Body of pancreas (tissue), 4 donors: ENCODE measurements around the gene PLPP3. TPM values are rescaled to one million over a fixed set of nuclear protein-coding genes. Genes with fewer than 3 reads are reported as not detected.
A peak's percentile ranks its signal among the peaks of the same experiment; 100 is the strongest.

ENCODE experiments used
- ATAC-seq: fragments of 150-250 bp; one replicate; pipeline ENCODE4 v1.9.1; 2016
- DNase-seq, 4 donors: peaks; one replicate each; pipeline ENCODE4 v3.0.0-alpha.2; 2019
- H3K27ac ChIP-seq, 4 donors: fragments of 200-600 bp; sonication (generic); 1 replicate in 3 of 4; 2 replicates in 1 of 4; pipeline versions ENCODE4 v1.5.1 to v1.6.1; 2016 to 2019; ENCODE audit warnings: mild to moderate bottlenecking in 1 of 4, mixed read lengths in 1 of 4, moderate library complexity in 1 of 4
- H3K27me3 ChIP-seq, 2 donors: fragments of 200-600 bp; sonication (generic); one replicate each; pipeline ENCODE4 v1.6.0; 2016; ENCODE audit warnings: mild to moderate bottlenecking in 1 of 2
- H3K36me3 ChIP-seq, 2 donors: fragments of 200-600 bp; sonication (generic); replicated peaks in 1 of 2; 2 replicates each; pipeline ENCODE4 v1.5.1; 2016; ENCODE audit warnings: low read depth in 2 of 2; ENCODE audit not compliant: insufficient read depth in 1 of 2
- H3K4me1 ChIP-seq: fragments of 200-600 bp; sonication (generic); one replicate; pipeline ENCODE4 v1.6.0; 2016
- H3K4me3 ChIP-seq, 2 donors: fragments of 200-600 bp; sonication (generic); 1 replicate in 1 of 2; 2 replicates in 1 of 2; pipeline ENCODE4 v1.5.1; 2016 to 2019
- H3K9me3 ChIP-seq, 3 donors: fragments of 200-600 bp; sonication (generic); 1 replicate in 2 of 3; 2 replicates in 1 of 3; pipeline ENCODE4 v1.5.1; 2016
- POLR2A ChIP-seq, 3 donors: fragments of 450-650 bp; IDR thresholded peaks; one replicate each; pipeline ENCODE4 v1.6.1; 2016; ENCODE audit warnings: antibody characterized with exemption in 3 of 3, mild to moderate bottlenecking in 2 of 3
- WGBS, 2 donors: methylation state at CpG; one replicate each; pipeline ENCODE4 v1.1.5; 2017; 5-methylcytosine and 5-hydroxymethylcytosine counted together
- intact Hi-C: fragments of 100-400 bp; cut with DNase I; formaldehyde crosslinking; loops from one replicate; pipeline ENCODE4 v1.15.1; 2023
- total RNA-seq, 2 donors: library from RNA; depleted of rRNA; stranded (reverse); fragments of >200 nt; gene quantifications; one replicate each; pipeline ENCODE4 v1.1.0, GENCODE V29; 2016
- TF ChIP-seq, protein P1 (sequence below), 7 experiments: fragments of 450-650 bp in 4 of 7; fragments of 200-600 bp in 3 of 7; sonication (generic) in 3 of 7; IDR thresholded peaks; one replicate each; pipeline ENCODE4 v1.5.1; 2016 to 2019; ENCODE audit warnings: antibody characterized with exemption in 7 of 7

The PLPP3 gene
- total RNA-seq, 2 donors from 2014 or later = 35.8 to 52.7 TPM

- ATAC-seq (no peak), DNase-seq (no peak)
- Histone ChIP-seq H3K27me3 (no peaks in the 10 kb centered on the region), H3K27ac (peak overlapping the region in 1 of 4 donors; percentile 6), H3K9me3 (no peaks in the 10 kb centered on the region), H3K4me1 (peaks cover 99% of the 10 kb centered on the region), H3K4me3 (no peak overlapping the region), H3K36me3 (no peaks in the 10 kb centered on the region)
- no peak for TF ChIP-seq POLR2A (IDR thresholded peaks at IDR 0.05)
- TF ChIP-seq, protein P1, sequence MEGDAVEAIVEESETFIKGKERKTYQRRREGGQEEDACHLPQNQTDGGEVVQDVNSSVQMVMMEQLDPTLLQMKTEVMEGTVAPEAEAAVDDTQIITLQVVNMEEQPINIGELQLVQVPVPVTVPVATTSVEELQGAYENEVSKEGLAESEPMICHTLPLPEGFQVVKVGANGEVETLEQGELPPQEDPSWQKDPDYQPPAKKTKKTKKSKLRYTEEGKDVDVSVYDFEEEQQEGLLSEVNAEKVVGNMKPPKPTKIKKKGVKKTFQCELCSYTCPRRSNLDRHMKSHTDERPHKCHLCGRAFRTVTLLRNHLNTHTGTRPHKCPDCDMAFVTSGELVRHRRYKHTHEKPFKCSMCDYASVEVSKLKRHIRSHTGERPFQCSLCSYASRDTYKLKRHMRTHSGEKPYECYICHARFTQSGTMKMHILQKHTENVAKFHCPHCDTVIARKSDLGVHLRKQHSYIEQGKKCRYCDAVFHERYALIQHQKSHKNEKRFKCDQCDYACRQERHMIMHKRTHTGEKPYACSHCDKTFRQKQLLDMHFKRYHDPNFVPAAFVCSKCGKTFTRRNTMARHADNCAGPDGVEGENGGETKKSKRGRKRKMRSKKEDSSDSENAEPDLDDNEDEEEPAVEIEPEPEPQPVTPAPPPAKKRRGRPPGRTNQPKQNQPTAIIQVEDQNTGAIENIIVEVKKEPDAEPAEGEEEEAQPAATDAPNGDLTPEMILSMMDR (IDR thresholded peaks at IDR 0.05) = no peak
- 57 to 62% methylated on average over 2 of the region's 2 CpGs for WGBS, 2 donors
- intact Hi-C loops = no loop called here
These were observed 38.9 kb downstream of the PLPP3 start for GRCh38 chr1:56540467-56540866.

GRCh38 chr1:56539520-56539931, 39.8 kb downstream of the PLPP3 start:
- H3K4me3 ChIP-seq = no peak overlapping the region
- DNase-seq (no peak), ATAC-seq (no peak)
- H3K36me3 ChIP-seq = no peaks in the 10 kb centered on the region
- WGBS, 2 donors = 22 to 26% methylated on average over 2 of the region's 2 CpGs
- TF ChIP-seq, protein P1 (IDR thresholded peaks at IDR 0.05) = no peak
- no peak for TF ChIP-seq POLR2A (IDR thresholded peaks at IDR 0.05)
- no peaks in the 10 kb centered on the region for H3K27me3 ChIP-seq
- peak overlapping the region in 2 of 4 donors; percentile 7 to 10 for H3K27ac ChIP-seq
- intact Hi-C loops = no loop called here
- H3K4me1 ChIP-seq = peaks cover 99% of the 10 kb centered on the region
- H3K9me3 ChIP-seq = no peaks in the 10 kb centered on the region

GRCh38 chr1:56538532-56538931, 40.8 kb downstream of the PLPP3 start:
- no peaks in the 10 kb centered on the region for H3K36me3 ChIP-seq
- ATAC-seq (no peak), DNase-seq (no peak)
- H3K4me3 ChIP-seq = no peak overlapping the region
- H3K27ac ChIP-seq = peak overlapping the region in 3 of 4 donors; percentile 45 to 76 (median 66)
- TF ChIP-seq, protein P1 (IDR thresholded peaks at IDR 0.05) = no peak
- no peak for TF ChIP-seq POLR2A (IDR thresholded peaks at IDR 0.05)
- H3K4me1 ChIP-seq = peaks cover 99% of the 10 kb centered on the region
- H3K27me3 ChIP-seq = no peaks in the 10 kb centered on the region
- intact Hi-C loops = no loop called here
- no peaks in the 10 kb centered on the region for H3K9me3 ChIP-seq
- WGBS, 2 donors = 42 to 43% methylated on average over 3 of the region's 3 CpGs

GRCh38 chr1:56537660-56538059, 41.7 kb downstream of the PLPP3 start:
- peaks cover 99% of the 10 kb centered on the region for H3K4me1 ChIP-seq
- intact Hi-C loops = no loop called here
- no peak overlapping the region for H3K4me3 ChIP-seq
- ATAC-seq = no peak
- H3K27ac ChIP-seq = peak overlapping the region in 3 of 4 donors; percentile 45 to 76 (median 66)
- H3K36me3 ChIP-seq = no peaks in the 10 kb centered on the region
- H3K27me3 ChIP-seq = no peaks in the 10 kb centered on the region
- DNase-seq = no peak
- H3K9me3 ChIP-seq = no peaks in the 10 kb centered on the region
- no peak for TF ChIP-seq POLR2A (IDR thresholded peaks at IDR 0.05)
- TF ChIP-seq, protein P1 (IDR thresholded peaks at IDR 0.05) = no peak
- 40 to 94% methylated on average over 1 of the region's 1 CpG for WGBS, 2 donors

GRCh38 chr1:56535939-56536338, 43.4 kb downstream of the PLPP3 start:
- peak; percentile 60 to 85 (median 74) for DNase-seq
- ATAC-seq = peak; percentile 92

More at GRCh38 chr1:56535939-56536338, 43.4 kb downstream of the PLPP3 start:
- Histone ChIP-seq H3K27ac (peak overlapping the region; percentile 35 to 76 (median 60)), H3K27me3 (no peaks in the 10 kb centered on the region), H3K9me3 (no peaks in the 10 kb centered on the region), H3K4me1 (peaks cover 93% of the 10 kb centered on the region), H3K36me3 (no peaks in the 10 kb centered on the region), H3K4me3 (no peak overlapping the region)
- intact Hi-C loops = no loop called here
- 31 to 41% methylated on average over 4 of the region's 4 CpGs for WGBS, 2 donors
- TF ChIP-seq, protein P1 (IDR thresholded peaks at IDR 0.05) = no peak
- TF ChIP-seq POLR2A (IDR thresholded peaks at IDR 0.05) = no peak
